OCI-LY7 (cell line): ENCODE data around the gene PAWR.

Source experiments
- EZH2phosphoT487 ChIP-seq: fragments of 200-600 bp; sonication (generic); IDR thresholded peaks from 2 replicates; pipeline ENCODE4 v1.6.1; 2018; ENCODE audit warnings: low read depth, borderline replicate concordance, mild to moderate bottlenecking, mixed run types, antibody characterized with exemption, low read length, moderate library complexity, mixed read lengths
- TF ChIP-seq, protein P1 (sequence below): fragments of 200-600 bp; sonication (generic); conservative IDR thresholded peaks from 2 replicates; pipeline ENCODE4 v1.5.1; 2014; ENCODE audit warnings: mild to moderate bottlenecking, antibody characterized with exemption, low read length, moderate library complexity, mixed read lengths

DNA sequence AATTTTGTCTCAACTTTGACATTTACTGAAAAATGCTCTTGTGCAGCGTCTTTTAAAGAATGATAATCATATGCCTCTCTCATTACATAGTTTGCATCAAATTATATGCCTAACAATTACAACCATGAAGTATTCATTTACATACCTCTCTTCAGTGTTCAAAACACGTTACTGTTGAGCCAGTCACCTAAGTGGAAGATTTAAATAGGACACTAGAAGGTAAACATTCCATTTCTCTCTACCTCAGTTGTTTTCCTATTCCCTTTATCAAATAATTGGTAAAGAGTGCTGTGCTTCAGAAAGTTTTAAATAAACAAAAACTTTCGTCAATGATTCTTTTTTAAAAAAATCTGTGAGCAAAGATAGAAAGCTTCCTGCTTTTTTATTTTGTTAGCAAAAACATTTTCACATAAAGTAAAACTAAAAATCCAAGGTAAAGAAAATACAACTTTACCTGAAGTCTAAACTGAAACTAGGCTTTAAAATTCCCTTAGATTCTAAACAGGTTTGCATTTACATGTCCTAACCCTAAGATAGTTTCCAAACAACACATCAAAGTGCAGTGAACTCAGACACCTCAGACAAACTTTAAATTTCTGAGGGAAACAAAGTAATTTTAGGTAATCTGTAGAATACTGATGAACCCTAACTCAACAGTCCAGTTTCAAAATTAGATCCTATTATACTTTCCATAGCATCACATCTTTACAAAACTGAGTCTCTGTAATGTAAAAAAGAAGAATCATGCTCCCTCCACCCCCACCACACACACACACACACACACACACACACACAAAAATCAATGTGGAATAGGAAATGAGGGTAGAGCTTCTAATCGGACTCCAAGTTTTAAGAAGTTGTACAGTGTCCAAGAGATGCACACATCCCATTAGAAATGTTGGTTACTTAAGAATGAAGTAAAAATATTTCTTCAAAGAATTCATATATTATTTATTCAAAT is 46.2 kb downstream of the PAWR start:
- TF ChIP-seq, protein P1, sequence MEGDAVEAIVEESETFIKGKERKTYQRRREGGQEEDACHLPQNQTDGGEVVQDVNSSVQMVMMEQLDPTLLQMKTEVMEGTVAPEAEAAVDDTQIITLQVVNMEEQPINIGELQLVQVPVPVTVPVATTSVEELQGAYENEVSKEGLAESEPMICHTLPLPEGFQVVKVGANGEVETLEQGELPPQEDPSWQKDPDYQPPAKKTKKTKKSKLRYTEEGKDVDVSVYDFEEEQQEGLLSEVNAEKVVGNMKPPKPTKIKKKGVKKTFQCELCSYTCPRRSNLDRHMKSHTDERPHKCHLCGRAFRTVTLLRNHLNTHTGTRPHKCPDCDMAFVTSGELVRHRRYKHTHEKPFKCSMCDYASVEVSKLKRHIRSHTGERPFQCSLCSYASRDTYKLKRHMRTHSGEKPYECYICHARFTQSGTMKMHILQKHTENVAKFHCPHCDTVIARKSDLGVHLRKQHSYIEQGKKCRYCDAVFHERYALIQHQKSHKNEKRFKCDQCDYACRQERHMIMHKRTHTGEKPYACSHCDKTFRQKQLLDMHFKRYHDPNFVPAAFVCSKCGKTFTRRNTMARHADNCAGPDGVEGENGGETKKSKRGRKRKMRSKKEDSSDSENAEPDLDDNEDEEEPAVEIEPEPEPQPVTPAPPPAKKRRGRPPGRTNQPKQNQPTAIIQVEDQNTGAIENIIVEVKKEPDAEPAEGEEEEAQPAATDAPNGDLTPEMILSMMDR = no peak
- no peak for TF ChIP-seq EZH2phosphoT487
